GM21786 (cell line): ENCODE measurements around the gene SDS.

Experiments used
- ATAC-seq: cut with Tn5 transposase; IDR thresholded peaks from one replicate; pipeline ENCODE4 v1.9.1; 2021; ENCODE audit not compliant: unreplicated experiment

SDS gene

DNA sequence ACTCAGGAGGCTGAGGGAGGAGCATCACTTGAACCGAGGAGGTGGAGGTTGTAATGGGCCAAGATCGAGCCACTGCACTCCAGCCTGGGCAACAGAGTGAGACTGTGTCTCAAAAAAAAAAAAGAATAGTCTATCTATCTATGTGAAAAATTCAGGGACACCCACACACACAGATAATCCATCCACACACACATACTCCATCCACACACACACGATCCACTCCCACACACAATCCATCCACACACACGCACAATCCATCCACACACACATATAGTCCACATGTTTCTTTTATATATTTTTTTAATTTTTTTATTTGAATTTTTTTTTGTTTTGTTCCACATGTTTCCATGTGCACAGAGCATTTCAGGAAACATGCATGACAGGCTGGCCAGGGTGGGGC lies 3.3 kb downstream of the SDS start:
- no peak for ATAC-seq

DNA sequence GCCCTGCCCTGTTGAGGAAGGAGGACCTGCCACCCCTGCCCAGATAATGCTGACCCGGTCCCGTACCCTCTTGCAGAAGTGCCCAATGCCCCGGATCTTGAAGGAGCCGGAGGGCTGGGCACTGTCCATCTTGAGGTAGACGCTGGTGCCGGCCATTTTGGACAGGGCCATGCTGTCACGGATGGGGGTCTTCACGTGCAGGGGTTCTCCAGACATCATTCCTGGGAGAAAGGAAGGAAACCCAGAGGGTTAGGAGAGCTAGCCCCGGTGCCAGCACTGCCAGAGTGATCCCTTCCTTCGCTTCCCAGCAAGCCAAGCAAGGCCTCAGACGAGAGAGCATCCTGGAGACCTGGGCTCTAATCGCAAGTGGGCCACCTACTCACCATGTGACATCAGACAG lies 4.2 kb downstream of the SDS start:
- no peak for ATAC-seq

DNA sequence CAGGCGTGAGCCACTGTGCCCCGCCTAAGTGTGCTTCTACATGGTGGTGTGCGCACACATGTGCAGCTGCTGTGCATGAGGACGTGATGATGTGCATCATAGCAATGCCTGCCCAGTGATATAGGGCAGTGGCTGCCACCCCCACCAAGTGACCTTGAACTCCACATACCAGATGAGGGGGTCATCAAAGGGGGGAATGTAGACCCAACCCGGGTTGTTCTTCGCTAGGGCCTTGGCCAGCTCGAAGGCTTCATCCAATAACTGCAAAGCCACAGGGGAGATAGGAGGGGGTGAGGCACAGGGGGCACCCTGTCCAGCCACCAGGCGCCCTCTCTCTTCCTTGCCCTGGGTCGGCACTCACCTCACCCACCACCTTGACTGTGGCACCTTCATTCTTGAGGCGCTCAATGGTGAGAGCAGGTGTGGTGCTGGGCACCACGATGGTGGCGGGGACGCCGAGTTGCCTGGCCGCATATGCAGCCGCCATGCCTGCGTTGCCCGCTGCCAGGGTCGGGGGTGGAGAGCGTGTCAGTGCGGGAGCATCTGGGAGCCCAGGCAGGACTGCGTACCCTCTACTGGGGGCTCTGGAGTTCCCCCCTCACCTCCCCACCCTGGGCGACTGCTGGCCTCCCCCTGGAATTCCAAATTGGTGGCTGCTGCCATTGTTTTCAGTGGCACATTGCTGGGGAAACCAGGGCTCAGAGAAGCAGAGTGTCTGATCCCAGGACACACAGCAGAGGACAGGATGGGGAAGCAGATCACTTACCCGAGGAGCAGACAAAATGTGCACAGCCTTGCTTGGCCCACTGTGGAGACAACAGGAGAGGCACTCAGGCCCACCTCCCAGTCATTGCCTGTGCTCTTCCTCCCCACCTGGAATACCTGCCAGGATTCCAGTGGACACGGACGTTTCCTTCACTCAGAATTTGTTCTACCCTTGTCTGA lies 5.1 kb downstream of the SDS start:
- ATAC-seq = no peak

DNA sequence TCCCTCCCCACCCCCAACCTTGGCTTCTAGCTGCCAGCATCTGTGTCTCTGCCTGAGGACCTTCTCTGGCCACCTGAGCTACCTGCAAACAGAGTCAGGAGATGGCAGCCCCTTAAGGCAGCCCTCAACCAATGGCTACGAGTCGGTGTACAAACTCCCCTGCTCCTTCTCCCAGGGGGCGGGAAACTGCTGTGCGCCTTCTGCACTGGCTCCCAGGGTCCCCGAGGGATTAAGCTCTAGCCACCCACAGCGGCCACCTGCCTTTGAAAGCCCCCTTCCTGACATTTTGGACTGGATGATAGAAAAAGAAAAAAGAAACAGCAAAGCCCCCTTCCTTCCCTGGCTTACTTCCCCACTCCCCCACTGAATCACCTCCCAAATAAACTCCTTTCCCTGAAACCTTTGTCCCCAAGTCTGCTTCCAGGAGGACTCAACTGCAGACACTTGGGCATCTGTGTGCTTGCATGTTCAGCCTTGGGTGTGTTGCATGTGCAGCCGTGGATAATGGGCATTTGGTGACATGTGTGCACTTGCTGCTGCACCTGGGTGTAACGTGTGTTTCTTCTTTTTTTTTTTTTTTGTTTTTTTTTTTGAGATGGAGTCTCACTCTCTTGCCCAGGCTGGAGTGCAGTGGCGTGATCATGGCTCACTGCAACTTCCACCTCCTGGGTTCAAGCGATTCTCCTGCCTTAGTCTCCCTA lies 6.0 kb downstream of the SDS start:
- ATAC-seq = no peak

DNA sequence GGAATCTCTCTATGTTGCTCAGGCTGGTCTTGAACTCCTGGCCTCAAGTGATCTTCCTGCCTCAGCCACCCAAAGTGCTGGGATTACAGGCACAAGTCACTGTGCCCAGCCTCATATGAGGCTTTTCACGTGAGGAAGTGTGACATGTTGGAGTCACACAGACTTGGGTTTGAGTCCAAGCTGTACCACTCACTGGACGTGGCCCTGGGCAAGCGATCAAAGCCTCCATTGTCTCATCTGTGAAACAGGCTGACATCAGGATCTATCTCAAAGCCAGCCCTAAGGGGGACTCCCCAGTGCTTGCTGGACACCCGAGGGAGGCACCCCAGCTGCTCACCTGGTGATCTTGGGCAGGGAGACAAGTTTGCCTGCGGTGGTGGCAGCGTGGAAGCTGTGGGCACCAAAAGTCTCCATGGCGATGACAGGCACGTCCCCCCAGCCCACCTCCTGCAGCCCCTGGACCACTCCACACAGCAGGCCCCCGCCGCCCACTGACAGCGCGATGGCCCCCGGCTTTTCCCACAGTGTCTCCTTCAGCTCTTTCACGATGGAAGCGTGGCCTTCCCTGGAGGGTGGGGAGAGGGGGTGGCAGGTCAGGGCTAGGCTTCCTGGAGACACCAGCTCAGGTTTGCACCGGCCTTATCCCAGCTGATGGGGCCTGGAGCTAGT lies 6.7 kb downstream of the SDS start:
- ATAC-seq = no peak

DNA sequence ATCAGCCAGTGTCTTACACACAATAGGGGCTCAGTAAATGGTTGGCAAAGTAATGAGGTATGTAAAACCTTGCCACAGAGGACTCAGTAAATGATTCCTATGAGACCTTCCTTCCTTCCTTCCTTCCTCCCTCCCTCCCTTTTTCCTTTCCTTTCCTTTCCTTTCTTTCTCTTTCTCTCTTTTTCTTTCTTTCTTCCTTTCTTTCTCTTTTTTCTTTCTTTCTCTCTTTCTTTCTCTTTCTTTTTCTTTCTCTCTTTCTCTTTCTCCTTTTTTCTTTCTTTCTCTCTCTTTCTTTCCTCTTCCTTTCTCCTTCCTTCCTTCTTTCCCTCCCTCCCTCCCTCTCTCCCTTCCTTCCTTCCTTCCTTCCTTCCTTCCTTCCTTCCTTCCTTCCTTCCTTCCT lies 7.5 kb downstream of the SDS start:
- no peak for ATAC-seq

DNA sequence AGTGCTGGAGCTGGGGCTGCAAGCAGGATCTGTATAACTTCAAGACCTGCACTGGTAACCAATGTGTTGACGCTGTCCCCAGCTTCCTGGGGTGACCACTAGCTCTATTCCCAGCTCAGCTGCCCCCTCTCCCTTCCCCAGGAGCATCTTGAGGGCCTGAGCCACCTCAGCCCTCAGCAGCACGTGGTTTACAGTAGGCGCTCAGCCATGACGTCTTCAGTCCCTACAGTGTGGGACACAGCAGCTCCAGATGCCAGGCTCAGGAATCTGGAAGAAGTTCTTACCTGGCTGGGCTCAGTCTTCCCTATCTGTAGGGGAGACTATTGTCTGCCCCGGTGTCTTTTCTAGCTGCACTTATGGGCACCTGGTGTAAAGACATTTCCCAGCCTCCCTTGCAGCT lies 8.6 kb downstream of the SDS start:
- ATAC-seq = no peak

DNA sequence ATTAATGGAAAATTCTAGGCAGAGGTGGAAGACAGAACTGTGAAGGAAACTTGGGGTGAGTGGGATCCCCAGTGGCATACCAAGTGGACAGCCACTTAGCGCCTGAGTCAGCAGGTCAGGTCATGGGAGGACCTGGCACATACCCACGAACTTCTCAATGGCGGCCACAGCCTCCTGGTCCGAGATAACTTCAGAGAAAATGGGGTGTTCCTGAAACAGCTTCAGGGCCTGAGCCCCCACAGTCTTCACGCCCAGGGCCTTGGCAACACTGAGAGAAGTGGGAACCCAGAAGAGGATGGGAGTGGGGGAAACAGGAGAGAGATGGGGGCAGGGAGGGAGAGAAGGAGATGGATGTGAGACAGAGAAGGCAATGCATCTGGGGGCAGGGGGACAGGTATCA lies 9.9 kb downstream of the SDS start:
- ATAC-seq = no peak

DNA sequence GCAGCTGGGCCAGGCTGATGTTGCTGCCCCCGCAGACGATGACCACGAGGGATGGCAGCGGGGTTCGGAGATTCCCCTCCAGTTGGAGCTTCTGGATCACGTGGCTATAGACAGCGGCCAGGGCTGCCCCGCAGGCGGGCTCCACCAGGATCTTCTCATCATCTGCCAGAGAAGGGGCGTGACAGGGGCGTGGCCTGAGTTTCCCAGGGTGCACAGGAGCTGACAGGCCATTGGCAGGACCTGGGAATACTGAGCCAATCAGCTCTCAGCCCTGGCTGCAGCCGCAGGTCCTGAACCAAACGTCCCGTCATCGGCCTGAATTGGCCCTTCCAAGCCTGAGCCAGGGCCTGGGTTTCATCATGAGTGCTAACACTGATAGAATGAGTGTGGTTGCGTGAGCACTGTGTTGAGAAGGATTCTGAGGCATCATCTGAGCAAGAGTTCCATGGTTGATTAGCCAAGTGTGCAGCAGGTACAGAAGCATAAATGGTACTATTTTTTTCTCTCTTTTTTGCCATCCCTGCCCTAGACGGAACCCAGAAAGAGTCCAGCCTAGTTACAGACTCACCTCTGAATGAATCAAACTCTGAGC lies 10.6 kb downstream of the SDS start:
- no peak for ATAC-seq

DNA sequence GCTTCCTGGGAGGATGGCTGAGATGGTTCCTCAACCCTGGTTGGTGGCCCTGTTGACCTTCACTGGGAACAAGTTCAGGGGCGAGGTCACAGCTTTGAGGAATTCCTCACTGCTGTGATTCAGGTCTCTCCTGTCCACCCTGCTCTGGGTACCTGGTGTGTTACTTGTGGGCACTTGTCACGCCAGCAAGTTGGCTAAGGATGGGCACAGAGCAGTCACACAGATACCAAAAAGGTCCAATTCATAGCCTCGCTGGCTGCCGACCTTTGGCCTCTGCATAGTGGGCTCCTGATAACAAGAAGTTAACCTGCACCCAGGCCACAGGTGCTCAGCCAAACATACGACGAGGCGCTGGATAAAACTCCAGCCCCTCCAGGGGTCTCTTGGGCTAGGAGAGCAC lies 11.2 kb downstream of the SDS start:
- no peak for ATAC-seq

DNA sequence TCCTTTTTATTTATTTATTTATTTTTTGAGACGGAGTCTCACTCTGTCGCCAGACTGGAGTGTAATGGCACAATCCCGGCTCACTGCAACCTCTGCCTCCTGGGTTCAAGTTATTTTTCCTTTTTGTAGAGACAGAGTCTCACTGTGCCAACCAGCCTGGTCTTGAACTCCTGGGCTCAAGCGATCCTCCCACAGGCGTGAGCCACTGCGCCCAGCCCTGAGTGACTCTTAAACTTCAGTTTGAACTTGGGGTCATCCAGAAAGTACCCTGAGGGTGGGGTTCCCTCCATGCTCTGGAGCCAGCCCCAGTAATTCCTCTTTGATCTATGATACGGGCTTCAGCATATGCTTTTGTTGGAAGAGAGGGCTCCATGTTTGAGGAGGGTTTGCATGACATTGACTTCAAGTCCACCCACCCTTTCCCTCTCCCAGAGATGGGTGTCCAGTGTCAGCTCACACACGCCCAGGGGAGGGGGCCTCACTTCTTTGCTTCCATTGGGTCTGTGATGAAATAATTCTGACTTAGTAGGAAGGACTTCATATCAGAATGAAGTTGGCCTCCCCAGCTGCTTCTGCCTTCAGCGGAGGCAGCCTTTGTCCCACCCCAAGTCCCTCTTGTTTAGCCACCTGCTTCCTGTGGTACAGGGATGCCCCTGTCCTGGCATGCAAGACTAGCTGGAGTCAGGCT lies 11.9 kb downstream of the SDS start:
- ATAC-seq = no peak

DNA sequence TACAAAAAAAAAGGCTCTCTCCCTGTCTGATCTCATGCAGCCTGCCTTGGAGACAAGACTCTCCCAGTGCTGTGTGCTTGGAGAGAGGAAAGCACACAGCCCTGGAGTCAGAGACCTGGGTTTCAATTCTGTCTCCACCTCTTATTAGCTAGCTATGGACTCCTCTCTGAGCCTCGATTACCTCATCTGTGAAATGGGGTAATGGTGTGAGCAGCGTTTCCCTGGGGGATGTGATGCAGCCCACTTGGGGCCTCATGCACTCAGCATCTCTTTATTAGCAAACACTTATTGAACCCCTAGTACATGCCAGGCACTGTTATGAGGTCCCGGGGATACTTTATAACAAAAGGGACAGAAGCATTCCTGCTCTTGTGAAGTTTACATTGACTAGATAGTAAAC lies 12.5 kb downstream of the SDS start:
- no peak for ATAC-seq

DNA sequence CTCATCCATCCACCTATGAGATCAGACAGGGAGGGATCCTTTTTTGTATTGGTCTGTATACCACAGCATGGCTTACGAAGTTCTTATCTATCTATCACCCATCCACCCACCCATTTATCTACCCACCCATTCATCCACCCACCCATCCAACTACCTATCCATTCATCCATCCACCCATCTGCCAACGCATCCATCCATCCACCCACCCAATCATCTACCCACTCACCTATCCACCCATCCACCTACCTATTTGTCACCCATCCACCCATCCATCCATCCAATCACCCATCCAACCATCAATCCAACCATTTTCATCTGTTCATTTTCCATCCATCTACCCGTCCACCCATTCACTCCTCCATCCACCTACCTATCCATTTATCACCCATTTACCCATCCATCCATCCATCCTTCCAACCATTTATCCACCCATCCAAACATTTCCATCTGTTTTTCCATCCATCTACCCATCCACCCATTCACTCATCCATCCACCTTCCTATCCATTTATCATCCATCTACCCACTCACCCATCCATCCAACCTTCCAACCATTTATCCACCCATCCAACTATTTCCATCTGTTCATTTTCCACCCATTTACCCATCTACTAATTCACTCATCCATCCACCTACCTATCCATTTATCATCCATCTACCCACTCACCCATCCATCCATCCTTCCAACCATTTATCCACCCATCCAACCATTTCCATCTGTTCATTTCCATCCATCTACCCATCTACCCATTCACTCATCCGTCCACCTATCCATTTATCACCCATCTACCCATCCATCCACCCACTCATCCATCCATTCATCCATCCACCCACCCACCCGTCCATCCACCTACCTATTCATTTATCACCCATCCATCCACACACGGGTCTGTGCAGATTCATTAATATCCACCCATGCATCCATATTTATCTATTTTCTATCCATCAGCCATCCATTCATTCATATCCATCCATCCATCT lies 13.3 kb downstream of the SDS start:
- no peak for ATAC-seq

DNA sequence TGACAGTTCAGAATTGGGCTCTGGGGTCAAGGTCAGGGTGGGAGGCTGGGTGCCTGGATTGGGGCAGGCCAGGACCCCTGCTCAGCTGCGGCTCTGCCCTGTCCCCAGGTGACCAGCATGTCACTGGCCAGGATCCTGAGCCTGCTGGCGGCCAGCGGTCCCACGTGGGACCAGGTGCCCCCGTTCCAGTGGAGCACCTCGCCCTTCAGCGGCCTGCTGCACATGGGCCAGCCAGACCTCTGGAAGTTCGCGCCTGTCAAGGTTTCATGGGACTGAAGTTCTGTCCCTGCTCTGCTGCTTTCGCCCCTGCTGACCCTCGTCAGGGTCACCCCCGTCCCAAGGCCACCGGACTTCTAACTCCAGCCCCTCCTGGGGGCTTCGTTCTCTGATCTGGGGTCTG lies 15.3 kb downstream of the SDS start:
- ATAC-seq = no peak

DNA sequence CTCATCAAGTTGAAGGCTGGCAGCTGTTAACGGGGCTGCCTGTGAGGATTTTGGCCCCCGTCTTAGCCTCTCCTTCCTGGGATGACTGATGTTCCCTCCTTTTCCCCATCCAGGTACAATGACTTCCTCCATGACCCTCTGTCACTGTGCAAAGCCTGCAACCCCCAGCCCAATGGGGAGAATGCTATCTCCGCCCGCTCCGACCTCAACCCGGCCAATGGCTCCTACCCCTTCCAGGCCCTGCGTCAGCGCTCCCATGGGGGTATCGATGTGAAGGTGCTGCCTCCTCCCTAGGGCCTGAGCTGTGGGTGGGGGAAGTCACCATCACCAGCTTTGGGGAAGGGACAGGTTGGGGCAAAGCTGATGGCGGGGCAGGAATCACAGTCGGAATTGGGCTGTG lies 16.1 kb downstream of the SDS start:
- no peak for ATAC-seq

DNA sequence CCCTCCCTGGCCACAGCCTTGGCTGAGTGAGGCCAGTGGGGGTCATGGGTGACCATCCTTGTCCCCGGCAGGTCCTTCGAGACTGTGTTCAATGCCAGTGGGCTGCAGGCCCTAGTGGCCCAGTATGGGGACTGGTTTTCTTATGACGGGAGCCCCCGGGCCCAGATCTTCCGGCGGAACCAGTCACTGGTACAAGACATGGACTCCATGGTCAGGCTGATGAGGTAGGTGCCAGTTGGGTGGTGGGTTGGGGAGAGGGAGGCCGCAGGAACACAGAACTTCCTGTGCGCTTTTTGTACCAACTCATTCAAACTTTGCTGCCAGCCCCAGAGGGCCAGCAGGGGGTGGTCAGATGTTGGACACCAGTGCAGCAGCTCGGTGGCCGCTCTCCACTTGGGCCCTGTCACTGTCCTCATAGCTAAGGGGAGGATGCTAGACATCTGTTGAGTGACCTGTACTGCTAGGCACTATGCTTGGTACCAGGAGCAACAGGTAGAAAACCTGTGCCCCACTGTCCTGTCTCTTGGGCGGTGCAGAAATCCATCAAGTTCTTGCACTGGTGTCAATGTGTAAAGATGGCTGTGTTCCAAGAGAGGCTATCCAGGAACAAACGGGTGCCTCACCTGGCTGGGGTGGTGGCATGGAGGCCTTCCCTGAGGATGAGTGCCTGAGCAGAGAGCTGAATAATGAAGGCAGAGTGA lies 16.7 kb downstream of the SDS start:
- no peak for ATAC-seq

DNA sequence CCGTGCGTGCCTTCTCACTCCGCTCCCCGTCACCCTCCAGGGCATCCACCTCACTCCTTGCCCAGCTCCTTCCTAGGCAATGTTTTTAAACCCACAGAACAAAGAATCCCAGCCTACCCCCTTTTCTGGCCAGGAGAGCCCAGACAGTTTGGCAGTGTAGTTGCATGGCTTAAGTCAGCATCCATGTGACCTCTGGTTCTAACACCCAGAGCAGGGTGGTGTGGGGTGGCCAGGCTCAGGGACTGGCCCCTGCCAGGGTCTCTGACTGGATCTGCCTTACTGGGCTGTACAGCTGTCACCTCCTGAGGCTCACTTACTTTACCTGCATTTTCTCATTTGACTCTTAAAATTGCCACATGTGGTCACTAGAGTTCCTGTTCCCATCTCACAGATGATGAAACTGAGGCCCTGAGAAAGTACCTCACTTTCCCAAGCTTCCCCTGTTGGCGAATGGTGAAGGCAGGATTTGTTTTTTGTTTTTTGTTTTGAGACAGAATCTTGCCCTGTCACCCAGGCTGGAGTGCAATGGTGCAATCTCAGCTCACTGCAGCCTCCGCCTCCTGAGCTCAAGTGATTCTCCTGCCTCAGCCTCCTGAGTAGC lies 18.3 kb downstream of the SDS start:
- no peak for ATAC-seq

DNA sequence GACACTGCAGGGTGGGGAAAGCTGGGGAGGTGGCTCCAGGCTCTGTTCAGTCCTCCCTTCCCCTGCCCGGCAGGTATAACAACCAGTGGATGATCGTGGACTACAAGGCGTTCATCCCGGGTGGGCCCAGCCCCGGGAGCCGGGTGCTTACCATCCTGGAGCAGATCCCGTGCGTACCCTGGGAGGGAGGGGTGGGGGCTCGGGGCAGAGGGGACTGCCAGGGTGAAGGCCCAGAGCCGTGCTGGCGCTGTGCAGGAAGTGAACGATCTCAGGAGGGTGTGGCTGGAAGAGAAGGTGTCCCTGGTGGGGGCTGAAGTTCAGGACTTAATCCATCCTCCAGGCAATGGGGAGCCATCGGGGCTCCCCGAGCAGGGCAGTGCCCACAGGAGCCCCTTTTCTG lies 18.9 kb downstream of the SDS start:
- no peak for ATAC-seq

DNA sequence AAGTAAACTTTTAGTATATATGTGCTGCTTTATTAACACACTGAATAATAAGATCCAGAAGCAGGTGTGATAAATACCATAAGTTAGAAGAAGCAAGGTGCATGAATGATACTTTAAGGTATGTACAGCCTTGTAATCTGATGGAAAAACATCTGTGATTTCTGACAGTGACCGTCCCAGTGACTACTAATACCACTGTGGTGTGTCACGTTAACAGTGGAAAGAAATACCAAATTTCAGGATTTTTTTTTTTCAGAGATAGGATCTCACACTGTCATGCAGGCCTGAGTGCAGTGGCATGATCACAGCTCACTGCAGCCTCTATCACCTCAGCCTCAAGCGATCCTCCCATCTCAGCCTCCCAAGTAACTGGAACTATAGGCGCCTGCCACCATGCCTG lies 21.5 kb downstream of the SDS start:
- ATAC-seq = no peak
